Panc1 (cell line): ENCODE measurements around the gene MTHFR. TPM values are rescaled to one million over a fixed set of nuclear protein-coding genes. Genes with fewer than 3 reads are reported as not detected.
A peak's percentile ranks its signal among the peaks of the same experiment; 100 is the strongest.

Experiments
- ATAC-seq: fragments of 200-7000 bp; cut with Tn5 transposase; 2 replicates; pipeline ENCODE4 v1.9.1; 2020; ENCODE audit warnings: mild to moderate bottlenecking, moderate library complexity
- BruUV-seq: library from RNA; stranded (reverse); fragments of 400-500 nt; replicated peaks from 2 replicates; lab custom pipeline; 2021; lab: Mats Ljungman, UMichigan
- CTCF ChIA-PET: fragments of 300-600 bp; sonication (Branson Sonifier 250); formaldehyde crosslinking; loops from one replicate; lab custom pipeline; 2022; ENCODE audit warnings: antibody characterized with exemption; lab: Charles Lee
- POLR2A ChIA-PET: fragments of 300-600 bp; sonication (Branson Sonifier 250); formaldehyde crosslinking; loops from one replicate; lab custom pipeline; 2022; ENCODE audit warnings: antibody characterized with exemption; lab: Charles Lee
- DNase-seq: peaks from one replicate; pipeline ENCODE4 v3.0.0-alpha.2; 2010; ENCODE audit warnings: low read depth, low spot score
- H3K27ac ChIP-seq: 2 replicates; pipeline ENCODE4 v1.5.1; 2011; ENCODE audit warnings: mild to moderate bottlenecking, low read length, inconsistent platforms
- H3K27me3 ChIP-seq: fragments of 200-500 bp; sonication (Bioruptor generic); 2 replicates; pipeline ENCODE4 v1.6.0; 2014; ENCODE audit warnings: low read length, inconsistent platforms; ENCODE audit not compliant: control insufficient read depth, insufficient read depth
- H3K36me3 ChIP-seq: fragments of 200-500 bp; sonication (Bioruptor generic); 2 replicates; pipeline ENCODE4 v1.5.1; 2014; ENCODE audit warnings: inconsistent platforms, mild to moderate bottlenecking, low read length, moderate library complexity; ENCODE audit not compliant: control insufficient read depth, insufficient read depth
- H3K4me1 ChIP-seq: 2 replicates; pipeline ENCODE4 v1.5.1; 2011; ENCODE audit warnings: inconsistent platforms, mild to moderate bottlenecking, low read length, moderate library complexity; ENCODE audit not compliant: control insufficient read depth, insufficient read depth
- H3K4me3 ChIP-seq, 2 experiments: 2 replicates each; pipeline ENCODE4 v1.5.1; 2011 to 2012; ENCODE audit warnings: low read depth in 2 of 2, low read length in 2 of 2, mild to moderate bottlenecking in 2 of 2, inconsistent platforms in 1 of 2, moderate library complexity in 1 of 2
- H3K9me3 ChIP-seq: fragments of 200-500 bp; sonication (Bioruptor generic); 2 replicates; pipeline ENCODE4 v1.5.1; 2014; ENCODE audit warnings: low read depth, mild to moderate bottlenecking, inconsistent platforms, low read length, moderate library complexity; ENCODE audit not compliant: control insufficient read depth, insufficient read depth
- CTCF ChIP-seq: fragments of 450-650 bp; IDR thresholded peaks from 2 replicates; pipeline ENCODE4 v1.5.1; 2017; ENCODE audit warnings: mild to moderate bottlenecking
- POLR2AphosphoS5 ChIP-seq: IDR thresholded peaks from 2 replicates; pipeline ENCODE4 v1.6.1; 2012; ENCODE audit warnings: mild to moderate bottlenecking, low read depth, low read length, moderate library complexity
- REST ChIP-seq, 2 experiments: IDR thresholded peaks; 2 replicates each; pipeline ENCODE4 v1.6.1; 2011 to 2012; ENCODE audit warnings: low read depth in 2 of 2, control low read depth in 1 of 2, low read length in 1 of 2, mild to moderate bottlenecking in 1 of 2, moderate library complexity in 1 of 2; ENCODE audit not compliant: insufficient read depth in 1 of 2
- SIN3A ChIP-seq: IDR thresholded peaks from 2 replicates; pipeline ENCODE4 v1.6.1; 2012; ENCODE audit warnings: low read depth, mild to moderate bottlenecking, low read length, moderate library complexity, borderline replicate concordance; ENCODE audit not compliant: insufficient read depth
- TCF7L2 ChIP-seq: IDR thresholded peaks from 2 replicates; pipeline ENCODE4 v1.6.1; 2011; ENCODE audit warnings: mild to moderate bottlenecking, low read depth, low read length, inconsistent platforms
- in situ Hi-C: cut with HindIII; loops from 2 replicates; pipeline ENCODE4 v1.10.0; 2016; ENCODE audit warnings: low sequenced_read_pairs, low pct_unique_long_range_greater_than_20kb
- intact Hi-C: fragments of 100-400 bp; cut with micrococcal nuclease; formaldehyde crosslinking; loops from one replicate; pipeline ENCODE4 v1.10.0; 2022; ENCODE audit not compliant: unreplicated experiment
- total RNA-seq: library from RNA; stranded (reverse); gene quantifications from one replicate; pipeline ENCODE4 v1.2.1, GENCODE V29; 2021; ENCODE audit not compliant: unreplicated experiment

Gene MTHFR
- total RNA-seq, 1 experiment from 2014 or later = 37.4 TPM

GRCh38 chr1:11749203-11749689 is 56.5 kb downstream of the MTHFR start:
- ChIA-PET POLR2A (no interaction called here), CTCF (no interaction called here)
- in situ Hi-C loops (no loop called here), intact Hi-C loops (no loop called here)
- H3K4me1 ChIP-seq = no peaks in the 10 kb centered on the region
- H3K36me3 ChIP-seq = no peaks in the 10 kb centered on the region; the same call in 1 of the 2 replicates
- ATAC-seq = peak; percentile 91
- BruUV-seq = no TSS peak
- H3K27me3 ChIP-seq = no peaks in the 10 kb centered on the region
- no peak for DNase-seq
- TF ChIP-seq CTCF (peak; percentile 85), REST (IDR thresholded peaks at IDR 0.05; ENCODE audit: insufficient read depth in 1 of 2, low read depth in 2 of 2, low read length in 1 of 2) (no peak), SIN3A (no peak), POLR2AphosphoS5 (no peak), TCF7L2 (no peak)
- H3K4me3 ChIP-seq = no peak overlapping the region
- no peaks in the 10 kb centered on the region for H3K9me3 ChIP-seq
- no peak overlapping the region for H3K27ac ChIP-seq

GRCh38 chr1:11748294-11749202 is 57.2 kb downstream of the MTHFR start:
- intact Hi-C loops = no loop called here
- in situ Hi-C loops = no loop called here
- ATAC-seq (peak; percentile 24; the same call in 1 of the 2 replicates), DNase-seq (no peak)
- no peak overlapping the region for H3K4me3 ChIP-seq
- no peaks in the 10 kb centered on the region for H3K27me3 ChIP-seq
- no TSS peak for BruUV-seq
- no peaks in the 10 kb centered on the region for H3K4me1 ChIP-seq
- H3K36me3 ChIP-seq = no peaks in the 10 kb centered on the region; the same call in 1 of the 2 replicates
- H3K9me3 ChIP-seq = no peaks in the 10 kb centered on the region
- no peak for TF ChIP-seq CTCF
- no peak for TF ChIP-seq SIN3A
- no peak for TF ChIP-seq POLR2AphosphoS5
- no peak for TF ChIP-seq TCF7L2
- TF ChIP-seq REST (IDR thresholded peaks at IDR 0.05; ENCODE audit: insufficient read depth in 1 of 2, low read depth in 2 of 2, low read length in 1 of 2) = no peak
- POLR2A ChIA-PET = no interaction called here
- H3K27ac ChIP-seq = no peak overlapping the region
- CTCF ChIA-PET = no interaction called here
